BE2C (cell line): Measurements from ENCODE around the gene WNT3.

ENCODE experiments used
- DNase-seq: peaks from one replicate; pipeline ENCODE4 v3.0.0-alpha.2; 2020
- H3K27me3 ChIP-seq: fragments of 250-450 bp; sonication (Bioruptor Pico); 2 replicates; pipeline ENCODE4 v1.5.1; 2020; ENCODE audit warnings: mild to moderate bottlenecking
- H3K36me3 ChIP-seq: fragments of 250-450 bp; sonication (Bioruptor Pico); 2 replicates; pipeline ENCODE4 v1.5.1; 2020; ENCODE audit warnings: mild to moderate bottlenecking
- H3K4me1 ChIP-seq: fragments of 250-450 bp; sonication (Bioruptor Pico); 2 replicates; pipeline ENCODE4 v1.5.1; 2020
- H3K4me3 ChIP-seq: 2 replicates; pipeline ENCODE4 v1.5.1; 2011; ENCODE audit warnings: low read depth, low read length
- H3K9me3 ChIP-seq: fragments of 250-450 bp; sonication (Bioruptor Pico); 2 replicates; pipeline ENCODE4 v1.5.1; 2020
- TF ChIP-seq, protein P1 (sequence below): IDR thresholded peaks from 2 replicates; pipeline ENCODE4 v1.5.1; 2012; ENCODE audit warnings: mild to moderate bottlenecking, low read depth, low read length

WNT3 gene

DNA sequence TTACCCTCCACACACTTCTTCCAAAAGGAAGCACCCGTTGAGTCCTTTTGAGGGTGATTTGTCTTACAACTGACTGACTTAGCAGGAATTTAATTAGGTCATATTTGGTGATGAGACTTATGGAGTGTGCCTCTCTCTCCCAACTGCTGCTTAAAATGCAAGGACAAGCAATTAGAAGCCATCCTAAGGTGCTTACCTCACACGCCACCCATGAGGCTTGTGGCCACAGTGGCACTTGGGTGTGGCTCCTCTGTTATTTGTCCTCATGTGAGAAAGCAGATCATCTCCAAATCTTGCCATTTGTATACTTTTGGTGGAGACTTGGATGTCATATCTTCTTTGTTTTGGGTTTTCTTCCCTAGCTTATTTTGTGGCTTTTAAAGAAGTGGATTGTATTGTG lies 61.6 kb downstream of the WNT3 start:
- Histone ChIP-seq H3K4me1 (no peaks in the 10 kb centered on the region), H3K36me3 (peaks cover 28% of the 10 kb centered on the region), H3K9me3 (no peaks in the 10 kb centered on the region), H3K4me3 (no peak overlapping the region), H3K27me3 (no peaks in the 10 kb centered on the region)
- TF ChIP-seq, protein P1, sequence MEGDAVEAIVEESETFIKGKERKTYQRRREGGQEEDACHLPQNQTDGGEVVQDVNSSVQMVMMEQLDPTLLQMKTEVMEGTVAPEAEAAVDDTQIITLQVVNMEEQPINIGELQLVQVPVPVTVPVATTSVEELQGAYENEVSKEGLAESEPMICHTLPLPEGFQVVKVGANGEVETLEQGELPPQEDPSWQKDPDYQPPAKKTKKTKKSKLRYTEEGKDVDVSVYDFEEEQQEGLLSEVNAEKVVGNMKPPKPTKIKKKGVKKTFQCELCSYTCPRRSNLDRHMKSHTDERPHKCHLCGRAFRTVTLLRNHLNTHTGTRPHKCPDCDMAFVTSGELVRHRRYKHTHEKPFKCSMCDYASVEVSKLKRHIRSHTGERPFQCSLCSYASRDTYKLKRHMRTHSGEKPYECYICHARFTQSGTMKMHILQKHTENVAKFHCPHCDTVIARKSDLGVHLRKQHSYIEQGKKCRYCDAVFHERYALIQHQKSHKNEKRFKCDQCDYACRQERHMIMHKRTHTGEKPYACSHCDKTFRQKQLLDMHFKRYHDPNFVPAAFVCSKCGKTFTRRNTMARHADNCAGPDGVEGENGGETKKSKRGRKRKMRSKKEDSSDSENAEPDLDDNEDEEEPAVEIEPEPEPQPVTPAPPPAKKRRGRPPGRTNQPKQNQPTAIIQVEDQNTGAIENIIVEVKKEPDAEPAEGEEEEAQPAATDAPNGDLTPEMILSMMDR = no peak
- DNase-seq = no peak

- H3K4me1 ChIP-seq = no peaks in the 10 kb centered on the region
- no peak overlapping the region for H3K4me3 ChIP-seq
- DNase-seq = no peak
- H3K27me3 ChIP-seq = no peaks in the 10 kb centered on the region
- peaks cover 35% of the 10 kb centered on the region for H3K36me3 ChIP-seq
- no peaks in the 10 kb centered on the region for H3K9me3 ChIP-seq
- TF ChIP-seq, protein P1 = no peak
Measured at GRCh38 chr17:46756081-46756735, 62.3 kb downstream of the WNT3 start.

GRCh38 chr17:46753776-46754175 lies 64.7 kb downstream of the WNT3 start:
- no peaks in the 10 kb centered on the region for H3K27me3 ChIP-seq
- DNase-seq = no peak
- H3K36me3 ChIP-seq = peaks cover 39% of the 10 kb centered on the region
- TF ChIP-seq, protein P1 = no peak
- H3K4me3 ChIP-seq = no peak overlapping the region
- H3K4me1 ChIP-seq = no peaks in the 10 kb centered on the region
- H3K9me3 ChIP-seq = no peaks in the 10 kb centered on the region

DNA sequence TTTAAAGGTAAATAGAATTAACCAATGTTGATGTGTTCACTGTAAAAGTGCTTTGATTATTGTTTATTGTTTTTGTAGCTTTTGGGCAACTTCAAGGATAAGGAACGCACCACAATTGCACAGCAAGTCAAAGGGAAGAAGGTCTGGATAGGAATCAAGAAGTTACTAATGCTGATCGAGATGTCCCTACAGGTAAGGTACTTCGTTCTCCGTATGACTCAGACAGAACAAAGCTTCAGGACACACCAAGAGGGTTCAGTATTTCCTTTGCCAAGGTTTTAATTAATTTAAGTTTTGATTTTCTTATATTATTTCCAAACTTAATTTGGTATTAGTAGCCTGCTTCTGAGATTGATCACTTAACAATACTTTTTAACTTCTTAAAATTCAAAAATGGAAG lies 67.1 kb downstream of the WNT3 start:
- Histone ChIP-seq H3K27me3 (no peaks in the 10 kb centered on the region), H3K36me3 (peaks cover 33% of the 10 kb centered on the region), H3K4me3 (no peak overlapping the region), H3K9me3 (no peaks in the 10 kb centered on the region), H3K4me1 (no peaks in the 10 kb centered on the region)
- TF ChIP-seq, protein P1 = no peak
- no peak for DNase-seq

GRCh38 chr17:46745376-46745775 lies 73.1 kb downstream of the WNT3 start:
- no peak for DNase-seq
- no peaks in the 10 kb centered on the region for H3K27me3 ChIP-seq
- no peak overlapping the region for H3K4me3 ChIP-seq

DNA sequence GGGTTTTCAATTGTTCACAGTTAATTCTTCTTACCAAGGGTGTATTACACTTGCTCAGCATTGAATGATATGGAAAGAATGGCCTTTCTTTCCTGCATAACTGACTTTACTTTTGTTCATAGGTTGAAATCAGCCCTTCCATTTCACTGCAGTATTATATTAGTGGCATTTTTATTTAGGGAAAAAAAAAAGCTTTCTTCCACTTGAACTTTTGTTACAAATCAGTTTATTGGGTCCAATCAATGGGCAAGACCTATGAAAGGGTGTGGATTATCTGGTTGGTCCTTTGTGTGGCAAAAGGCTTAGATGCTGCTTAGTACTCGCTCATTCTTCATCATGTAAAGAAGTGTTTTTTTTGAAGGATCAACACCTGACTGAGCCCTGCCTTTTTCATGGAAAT lies 74.1 kb downstream of the WNT3 start:
- peaks cover 2% of the 10 kb centered on the region; the same call in 1 of the 2 replicates for H3K4me1 ChIP-seq
- H3K36me3 ChIP-seq = no peaks in the 10 kb centered on the region
- TF ChIP-seq, protein P1 = no peak
- no peaks in the 10 kb centered on the region for H3K9me3 ChIP-seq
- no peak overlapping the region for H3K4me3 ChIP-seq
- H3K27me3 ChIP-seq = no peaks in the 10 kb centered on the region
- no peak for DNase-seq

More at GRCh38 chr17:46745376-46745775, 73.1 kb downstream of the WNT3 start:
- Histone ChIP-seq H3K9me3 (no peaks in the 10 kb centered on the region), H3K4me1 (no peaks in the 10 kb centered on the region), H3K36me3 (0 out of 2 replicates have a peak, but pooled peaks cover 2% of the 10 kb centered on the region)
- TF ChIP-seq, protein P1 = no peak
